Neural cell (in vitro differentiated cells): Measurements from ENCODE around the gene FBLN7. TPM values are rescaled to one million over a fixed set of nuclear protein-coding genes. Genes with fewer than 3 reads are reported as not detected.

Experiments
- H2AFZ ChIP-seq: fragments of 200-600, 300-800 bp; sonication (generic), shearing (Covaris generic); 2 replicates; pipeline ENCODE4 v1.6.0; 2014; ENCODE audit warnings: low read depth, mild to moderate bottlenecking, antibody characterized with exemption, low read length, moderate library complexity
- H3F3A ChIP-seq: fragments of 200-600 bp; shearing (Covaris generic); 2 replicates; pipeline ENCODE4 v1.6.1; 2016; ENCODE audit warnings: mild to moderate bottlenecking, moderate library complexity, mixed read lengths, antibody characterized with exemption, low read length; ENCODE audit not compliant: insufficient read depth, poor library complexity, severe bottlenecking
- H3K27ac ChIP-seq: fragments of 200-600, 300-800 bp; sonication (generic), shearing (Covaris generic); 2 replicates; pipeline ENCODE4 v1.5.1; 2014; ENCODE audit warnings: mild to moderate bottlenecking, low read length, moderate library complexity
- H3K27me3 ChIP-seq: fragments of 300-800, 200-600 bp; sonication (generic), shearing (Covaris generic); 2 replicates; pipeline ENCODE4 v1.6.0; 2014; ENCODE audit warnings: mild to moderate bottlenecking, low read depth, low read length, moderate library complexity; ENCODE audit not compliant: insufficient read depth
- H3K36me3 ChIP-seq: fragments of 300-800, 200-600 bp; sonication (generic), shearing (Covaris generic); 2 replicates; pipeline ENCODE4 v1.5.1; 2014; ENCODE audit warnings: mild to moderate bottlenecking, antibody characterized with exemption, low read length, moderate library complexity; ENCODE audit not compliant: insufficient read depth
- H3K4me2 ChIP-seq: fragments of 300-800, 200-600 bp; sonication (generic), shearing (Covaris generic); 2 replicates; pipeline ENCODE4 v1.6.0; 2014; ENCODE audit warnings: mild to moderate bottlenecking, low read length
- H3K4me3 ChIP-seq: fragments of 300-800, 200-600 bp; sonication (generic), shearing (Covaris generic); 2 replicates; pipeline ENCODE4 v1.5.1; 2014; ENCODE audit warnings: mild to moderate bottlenecking, low read length, moderate library complexity
- H3K79me2 ChIP-seq: fragments of 200-600 bp; shearing (Covaris generic); replicated peaks from 2 replicates; pipeline ENCODE4 v1.6.0; 2014; ENCODE audit warnings: mild to moderate bottlenecking, low read length, moderate library complexity; ENCODE audit not compliant: insufficient read depth
- H3K9ac ChIP-seq: fragments of 300-800, 200-600 bp; sonication (generic), shearing (Covaris generic); 2 replicates; pipeline ENCODE4 v1.6.1; 2016; ENCODE audit warnings: mild to moderate bottlenecking, low read length, mixed read lengths
- H3K9me2 ChIP-seq: fragments of 200-600 bp; shearing (Covaris generic); 2 replicates; pipeline ENCODE4 v1.6.1; 2016; ENCODE audit warnings: mild to moderate bottlenecking, low read length, mixed read lengths; ENCODE audit not compliant: insufficient read depth
- H3K9me3 ChIP-seq: fragments of 200-600, 300-800 bp; sonication (generic), shearing (Covaris generic); 2 replicates; pipeline ENCODE4 v1.6.1; 2016; ENCODE audit warnings: mild to moderate bottlenecking, mixed run types, low read length, moderate library complexity, mixed read lengths
- H4K20me1 ChIP-seq: fragments of 200-600 bp; shearing (Covaris generic); 2 replicates; pipeline ENCODE4 v1.6.1; 2016; ENCODE audit warnings: mild to moderate bottlenecking, mixed run types; ENCODE audit not compliant: insufficient read depth
- CTCF ChIP-seq: fragments of 450-650 bp; IDR thresholded peaks from 2 replicates; pipeline ENCODE4 v1.5.1; 2014; ENCODE audit warnings: antibody characterized with exemption, mild to moderate bottlenecking, moderate library complexity; ENCODE audit not compliant: poor library complexity, severe bottlenecking
- EP300 ChIP-seq: fragments of 450-650 bp; conservative IDR thresholded peaks from 2 replicates; pipeline ENCODE4 v1.6.1; 2014; ENCODE audit warnings: antibody characterized with exemption, mild to moderate bottlenecking, moderate library complexity; ENCODE audit not compliant: poor library complexity, severe bottlenecking
- EZH2 ChIP-seq: fragments of 200-600, 300-800 bp; shearing (Covaris generic), sonication (generic); IDR thresholded peaks from 2 replicates; pipeline ENCODE4 v1.6.1; 2014; ENCODE audit warnings: antibody characterized with exemption, low read length, borderline replicate concordance, mild to moderate bottlenecking; ENCODE audit not compliant: insufficient read depth, poor library complexity, severe bottlenecking
- MXI1 ChIP-seq: fragments of 450-650 bp; conservative IDR thresholded peaks from 2 replicates; pipeline ENCODE4 v1.6.1; 2014; ENCODE audit warnings: antibody characterized with exemption, mild to moderate bottlenecking; ENCODE audit not compliant: poor library complexity, severe bottlenecking
- POLR2AphosphoS5 ChIP-seq: IDR thresholded peaks from 2 replicates; pipeline ENCODE4 v1.6.1; 2012
- RAD21 ChIP-seq: fragments of 450-650 bp; conservative IDR thresholded peaks from 2 replicates; pipeline ENCODE4 v1.6.1; 2014; ENCODE audit warnings: antibody characterized with exemption, mild to moderate bottlenecking, moderate library complexity
- REST ChIP-seq: IDR thresholded peaks from 2 replicates; pipeline ENCODE4 v1.6.1; 2012; ENCODE audit warnings: borderline replicate concordance
- SMC3 ChIP-seq: fragments of 450-650 bp; conservative IDR thresholded peaks from 2 replicates; pipeline ENCODE4 v1.6.1; 2014; ENCODE audit warnings: antibody characterized with exemption, mild to moderate bottlenecking, moderate library complexity; ENCODE audit not compliant: poor library complexity
- TAF1 ChIP-seq: IDR thresholded peaks from 2 replicates; pipeline ENCODE4 v1.6.1; 2012; ENCODE audit warnings: low read depth
- polyA plus RNA-seq: library from polyadenylated mRNA; depleted of rRNA; stranded (reverse); fragments of >200 nt; gene quantifications from 2 replicates; pipeline ENCODE4 v1.2.3, GENCODE V29; 2014

FBLN7 gene
- polyA plus RNA-seq, 1 donor from 2014 or later: not detected

- Histone ChIP-seq H3K9ac (no peak overlapping the region), H3F3A (no peaks in the 10 kb centered on the region), H3K27me3 (no peaks in the 10 kb centered on the region), H4K20me1 (no peaks in the 10 kb centered on the region), H3K36me3 (no peaks in the 10 kb centered on the region), H3K79me2 (no peaks in the 10 kb centered on the region), H2AFZ (no peak overlapping the region), H3K4me3 (no peak overlapping the region), H3K4me2 (no peak overlapping the region), H3K9me3 (no peaks in the 10 kb centered on the region), H3K9me2 (no peaks in the 10 kb centered on the region), H3K27ac (no peak overlapping the region)
- no peak for TF ChIP-seq EP300
Measured at GRCh38 chr2:112153179-112153490, 14.9 kb downstream of the FBLN7 start.

- Histone ChIP-seq H3K9ac (no peak overlapping the region), H3F3A (no peaks in the 10 kb centered on the region), H3K36me3 (no peaks in the 10 kb centered on the region), H3K27me3 (no peaks in the 10 kb centered on the region), H3K27ac (no peak overlapping the region), H3K79me2 (no peaks in the 10 kb centered on the region), H3K9me3 (no peaks in the 10 kb centered on the region), H4K20me1 (no peaks in the 10 kb centered on the region), H3K4me2 (no peak overlapping the region), H2AFZ (no peak overlapping the region), H3K4me3 (no peak overlapping the region), H3K9me2 (no peaks in the 10 kb centered on the region)
- TF ChIP-seq POLR2AphosphoS5 (no peak), MXI1 (no peak), SMC3 (no peak), EP300 (no peak), TAF1 (no peak), RAD21 (no peak)
Measured at GRCh38 chr2:112153501-112153900, 15.3 kb downstream of the FBLN7 start.

- Histone ChIP-seq H3F3A (no peaks in the 10 kb centered on the region), H3K79me2 (no peaks in the 10 kb centered on the region), H3K9ac (no peak overlapping the region), H2AFZ (no peak overlapping the region), H4K20me1 (no peaks in the 10 kb centered on the region), H3K9me2 (no peaks in the 10 kb centered on the region), H3K27me3 (no peaks in the 10 kb centered on the region), H3K4me3 (no peak overlapping the region), H3K4me2 (no peak overlapping the region), H3K27ac (no peak overlapping the region), H3K9me3 (no peaks in the 10 kb centered on the region), H3K36me3 (no peaks in the 10 kb centered on the region)
- TF ChIP-seq SMC3 (no peak), TAF1 (no peak), EP300 (no peak), REST (no peak), RAD21 (no peak), POLR2AphosphoS5 (no peak), MXI1 (no peak), EZH2 (no peak), CTCF (no peak)
Measured at GRCh38 chr2:112154246-112155117, 16.3 kb downstream of the FBLN7 start.
